ENCODE results near the gene HS3ST6.

DNA sequence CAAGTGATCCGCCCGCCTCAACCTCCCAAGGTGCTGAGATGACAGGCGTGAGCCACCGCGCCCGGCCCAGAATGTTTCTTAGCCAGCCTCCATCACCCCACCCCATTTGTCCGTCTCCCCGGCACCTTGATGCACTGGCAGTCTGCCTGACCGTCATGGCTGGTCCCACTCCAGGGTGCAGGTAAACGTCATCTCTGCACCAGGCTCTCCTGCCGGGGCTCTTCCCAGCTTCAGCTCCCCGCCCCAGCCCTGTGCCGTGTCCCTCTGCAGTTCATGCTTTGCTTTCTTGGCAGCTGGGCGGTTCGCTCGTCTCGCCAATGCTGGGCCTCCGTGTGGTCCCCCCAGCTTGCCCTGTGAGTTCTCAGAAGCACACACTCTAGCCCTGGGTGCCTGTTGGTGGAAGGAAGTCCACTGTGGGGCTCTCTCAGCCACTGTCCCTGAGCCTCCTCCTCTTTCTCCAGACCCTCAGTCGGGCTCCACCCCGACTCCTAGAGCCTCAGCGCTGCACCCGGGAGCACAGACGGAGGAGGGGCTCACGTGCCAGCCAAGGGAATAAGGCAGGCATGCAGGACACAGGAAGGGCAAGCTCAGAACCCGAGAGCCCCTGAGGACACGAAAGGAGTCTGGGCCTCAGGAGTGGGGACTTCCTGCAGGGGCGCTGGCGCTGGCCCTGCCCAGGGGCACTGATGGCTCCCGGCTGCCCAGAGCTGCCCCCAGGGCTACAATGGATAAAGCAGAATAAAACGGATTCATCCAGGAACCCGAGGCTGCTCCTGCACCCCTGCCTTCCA, 12.0 kb downstream of the HS3ST6 start:
- TF ChIP-seq, protein P1, sequence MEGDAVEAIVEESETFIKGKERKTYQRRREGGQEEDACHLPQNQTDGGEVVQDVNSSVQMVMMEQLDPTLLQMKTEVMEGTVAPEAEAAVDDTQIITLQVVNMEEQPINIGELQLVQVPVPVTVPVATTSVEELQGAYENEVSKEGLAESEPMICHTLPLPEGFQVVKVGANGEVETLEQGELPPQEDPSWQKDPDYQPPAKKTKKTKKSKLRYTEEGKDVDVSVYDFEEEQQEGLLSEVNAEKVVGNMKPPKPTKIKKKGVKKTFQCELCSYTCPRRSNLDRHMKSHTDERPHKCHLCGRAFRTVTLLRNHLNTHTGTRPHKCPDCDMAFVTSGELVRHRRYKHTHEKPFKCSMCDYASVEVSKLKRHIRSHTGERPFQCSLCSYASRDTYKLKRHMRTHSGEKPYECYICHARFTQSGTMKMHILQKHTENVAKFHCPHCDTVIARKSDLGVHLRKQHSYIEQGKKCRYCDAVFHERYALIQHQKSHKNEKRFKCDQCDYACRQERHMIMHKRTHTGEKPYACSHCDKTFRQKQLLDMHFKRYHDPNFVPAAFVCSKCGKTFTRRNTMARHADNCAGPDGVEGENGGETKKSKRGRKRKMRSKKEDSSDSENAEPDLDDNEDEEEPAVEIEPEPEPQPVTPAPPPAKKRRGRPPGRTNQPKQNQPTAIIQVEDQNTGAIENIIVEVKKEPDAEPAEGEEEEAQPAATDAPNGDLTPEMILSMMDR (conservative IDR thresholded peaks at IDR 0.05; ENCODE audit: low read length): no peak
- no peak for TF ChIP-seq EZH2phosphoT487 (IDR thresholded peaks at IDR 0.05; ENCODE audit: borderline replicate concordance, low read depth, low read length)

Data from OCI-LY7 (cell line).